ENCODE data around the gene PRPF8. TPM values are rescaled to one million over a fixed set of nuclear protein-coding genes. Genes with fewer than 3 reads are reported as not detected.

PRPF8 gene
- total and polyA plus RNA-seq, 2 of the 13 experiments (the other 11 are each of a cell fraction or from before 2014, with no cell fraction given): 112 to 179 TPM

GRCh38 chr17:1724351-1724868 lies 39.7 kb upstream of the PRPF8 start, which contains the start of gene WDR81 (continued):
- TF ChIP-seq REST (IDR thresholded peaks at IDR 0.05; ENCODE audit: borderline replicate concordance in 1 of 2, low read depth in 1 of 2, low read length in 2 of 2) (peak in 1 of 2 experiments; percentile 34; a peak in 1 of 4 replicates), ZNF562 (CRISPR knock-in tag; IDR thresholded peaks at IDR 0.05; ENCODE audit: borderline replicate concordance) (no peak), PHF5A (CRISPR knock-in tag; IDR thresholded peaks at IDR 0.05; ENCODE audit: low read depth, unreplicated experiment) (no peak), ZNF644 (CRISPR knock-in tag; IDR thresholded peaks at IDR 0.05; ENCODE audit: low read depth) (no peak), ZNF784 (CRISPR knock-in tag; IDR thresholded peaks at IDR 0.05; ENCODE audit: borderline replicate concordance) (no peak), SNAI1 (CRISPR knock-in tag; IDR thresholded peaks at IDR 0.05; ENCODE audit: borderline replicate concordance) (no peak), BHLHE40 (IDR thresholded peaks at IDR 0.05; ENCODE audit: low read length) (peak; percentile 88), ZNF646 (CRISPR knock-in tag; IDR thresholded peaks at IDR 0.05) (no peak), ZNF709 (CRISPR knock-in tag; IDR thresholded peaks at IDR 0.05) (no peak), MTERF4 (CRISPR knock-in tag; IDR thresholded peaks at IDR 0.05) (no peak), ZSCAN20 (CRISPR knock-in tag; IDR thresholded peaks at IDR 0.05; ENCODE audit: borderline replicate concordance) (no peak), MIER3 (CRISPR knock-in tag; IDR thresholded peaks at IDR 0.05; ENCODE audit: borderline replicate concordance) (no peak), CBX2 (IDR thresholded peaks at IDR 0.05; ENCODE audit: low read depth, low read length) (no peak), CBX2 (CRISPR knock-in tag; IDR thresholded peaks at IDR 0.05; ENCODE audit: low read depth) (no peak), RCOR2 (CRISPR knock-in tag; IDR thresholded peaks at IDR 0.05) (no peak), ARHGAP35 (CRISPR knock-in tag; IDR thresholded peaks at IDR 0.05; ENCODE audit: borderline replicate concordance) (no peak), PCBP2 (optimal IDR thresholded peaks at IDR 0.05; ENCODE audit: low read depth, low read length, poor library complexity, severe bottlenecking) (no peak)
